Type B pancreatic cell (in vitro differentiated cells): Measurements from ENCODE around the gene SCARB1. TPM values are rescaled to one million over a fixed set of nuclear protein-coding genes. Genes with fewer than 3 reads are reported as not detected.

Source experiments
- DNase-seq: peaks from one replicate; pipeline ENCODE4 v3.0.0; 2021; ENCODE audit warnings: mixed read lengths; ENCODE audit not compliant: unreplicated experiment; ENCODE audit errors: extremely low spot score
- H3K27ac Mint-ChIP-seq: 2 replicates; pipeline ENCODE4 v1.8.0; 2021; ENCODE audit warnings: mild to moderate bottlenecking, mixed read lengths
- H3K27me3 Mint-ChIP-seq: 2 replicates; pipeline ENCODE4 v1.8.0; 2021; ENCODE audit warnings: mixed read lengths
- H3K36me3 Mint-ChIP-seq: 2 replicates; pipeline ENCODE4 v1.8.0; 2021; ENCODE audit warnings: mixed read lengths
- H3K4me1 Mint-ChIP-seq: one replicate; pipeline ENCODE4 v1.8.0; 2021; ENCODE audit warnings: mixed read lengths; ENCODE audit not compliant: unreplicated experiment
- H3K4me3 Mint-ChIP-seq: 2 replicates; pipeline ENCODE4 v1.8.0; 2021; ENCODE audit warnings: mild to moderate bottlenecking, mixed read lengths
- H3K9me3 Mint-ChIP-seq: 2 replicates; pipeline ENCODE4 v1.8.0; 2021; ENCODE audit warnings: mixed read lengths
- total RNA-seq: library from RNA; stranded (reverse); gene quantifications from 2 replicates; pipeline ENCODE4 v1.2.1, GENCODE V29; 2021; ENCODE audit warnings: low replicate concordance
- TF ChIP-seq, protein P1 (sequence below): fragments of 200-600 bp; sonication (generic); conservative IDR thresholded peaks from 2 replicates; pipeline ENCODE4 v1.5.0; 2021; ENCODE audit warnings: antibody characterized with exemption, mild to moderate bottlenecking

SCARB1 gene
- total RNA-seq, 1 donor from 2014 or later = 23.4 TPM

DNA sequence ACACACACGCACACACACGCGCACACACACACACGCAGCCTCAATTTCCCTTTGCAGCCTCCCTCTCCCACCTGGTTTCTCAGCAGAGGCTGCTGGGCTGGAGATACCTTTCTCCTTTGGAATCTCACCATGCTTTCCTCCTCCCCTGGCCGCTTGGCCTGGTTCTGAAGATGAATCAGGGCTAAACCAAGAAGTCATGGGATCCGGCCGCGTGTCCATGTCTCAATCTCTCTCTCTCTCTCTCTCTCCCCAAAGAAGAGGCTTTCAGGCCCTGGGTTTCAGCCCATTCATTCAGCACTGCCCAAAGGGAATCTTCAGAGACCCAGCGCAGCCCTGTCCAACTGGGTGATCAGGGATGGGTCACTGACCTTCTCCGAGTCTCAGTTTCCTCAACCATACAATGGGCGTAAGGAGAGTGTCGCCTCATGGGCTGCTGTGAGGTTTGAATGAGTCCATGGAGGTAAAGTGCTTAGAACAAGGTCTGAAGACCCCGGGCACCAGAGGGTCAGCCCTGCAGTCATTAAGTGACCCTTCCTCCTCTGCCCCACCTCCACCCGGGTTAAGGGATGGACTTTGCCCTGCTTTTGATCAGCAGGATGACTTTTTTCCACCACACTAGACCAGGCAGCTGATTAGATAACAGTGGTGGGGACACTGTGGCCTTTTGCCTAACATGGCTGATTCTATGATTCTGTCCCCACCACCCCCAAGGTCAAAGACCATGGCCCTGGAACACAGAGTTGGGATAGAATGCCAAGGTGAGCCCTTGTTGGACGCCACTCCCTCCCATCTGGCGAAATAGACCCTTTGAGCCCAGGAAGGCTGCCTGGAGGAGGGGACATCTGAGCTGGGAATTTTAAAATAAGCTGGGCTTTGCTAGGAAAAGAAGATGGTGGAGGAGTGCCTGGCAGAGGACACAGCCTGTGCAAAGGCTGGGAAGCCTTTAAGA is 42.1 kb downstream of the SCARB1 start:
- H3K27me3 Mint-ChIP-seq = no peaks in the 10 kb centered on the region
- peaks cover 4% of the 10 kb centered on the region for H3K4me1 Mint-ChIP-seq
- no peaks in the 10 kb centered on the region for H3K9me3 Mint-ChIP-seq
- no peak overlapping the region for H3K27ac Mint-ChIP-seq
- TF ChIP-seq, protein P1, sequence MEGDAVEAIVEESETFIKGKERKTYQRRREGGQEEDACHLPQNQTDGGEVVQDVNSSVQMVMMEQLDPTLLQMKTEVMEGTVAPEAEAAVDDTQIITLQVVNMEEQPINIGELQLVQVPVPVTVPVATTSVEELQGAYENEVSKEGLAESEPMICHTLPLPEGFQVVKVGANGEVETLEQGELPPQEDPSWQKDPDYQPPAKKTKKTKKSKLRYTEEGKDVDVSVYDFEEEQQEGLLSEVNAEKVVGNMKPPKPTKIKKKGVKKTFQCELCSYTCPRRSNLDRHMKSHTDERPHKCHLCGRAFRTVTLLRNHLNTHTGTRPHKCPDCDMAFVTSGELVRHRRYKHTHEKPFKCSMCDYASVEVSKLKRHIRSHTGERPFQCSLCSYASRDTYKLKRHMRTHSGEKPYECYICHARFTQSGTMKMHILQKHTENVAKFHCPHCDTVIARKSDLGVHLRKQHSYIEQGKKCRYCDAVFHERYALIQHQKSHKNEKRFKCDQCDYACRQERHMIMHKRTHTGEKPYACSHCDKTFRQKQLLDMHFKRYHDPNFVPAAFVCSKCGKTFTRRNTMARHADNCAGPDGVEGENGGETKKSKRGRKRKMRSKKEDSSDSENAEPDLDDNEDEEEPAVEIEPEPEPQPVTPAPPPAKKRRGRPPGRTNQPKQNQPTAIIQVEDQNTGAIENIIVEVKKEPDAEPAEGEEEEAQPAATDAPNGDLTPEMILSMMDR = no peak
- DNase-seq = no peak
- no peak overlapping the region for H3K4me3 Mint-ChIP-seq
- no peaks in the 10 kb centered on the region for H3K36me3 Mint-ChIP-seq

DNA sequence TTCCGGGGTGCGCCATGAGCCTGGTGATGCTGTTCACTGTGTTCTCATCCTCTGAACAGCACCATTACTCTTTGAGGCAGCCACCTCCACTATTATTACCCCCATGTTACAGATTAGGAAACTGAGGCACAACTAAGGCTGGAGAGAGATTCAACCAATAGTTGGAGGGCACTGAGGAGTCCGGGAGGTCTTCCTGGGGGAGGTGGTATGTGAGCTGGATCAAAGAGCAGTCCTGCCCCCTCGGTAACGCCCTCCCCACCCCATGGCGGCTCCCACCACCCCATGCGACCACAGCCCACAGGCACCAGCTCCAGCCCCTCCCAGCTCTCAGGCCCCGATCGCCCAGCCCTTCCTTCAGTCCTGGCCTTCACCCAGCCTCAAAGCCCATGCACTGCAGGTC is 43.5 kb downstream of the SCARB1 start:
- no peak for DNase-seq
- TF ChIP-seq, protein P1 = no peak
- no peaks in the 10 kb centered on the region for H3K36me3 Mint-ChIP-seq
- H3K4me1 Mint-ChIP-seq = no peaks in the 10 kb centered on the region
- H3K9me3 Mint-ChIP-seq = no peaks in the 10 kb centered on the region
- no peaks in the 10 kb centered on the region for H3K27me3 Mint-ChIP-seq
- no peak overlapping the region for H3K27ac Mint-ChIP-seq
- H3K4me3 Mint-ChIP-seq = no peak overlapping the region

GRCh38 chr12:124819525-124819924 is 44.1 kb downstream of the SCARB1 start:
- no peak for DNase-seq
- TF ChIP-seq, protein P1 = no peak
- Mint-ChIP-seq H3K36me3 (no peaks in the 10 kb centered on the region), H3K9me3 (no peaks in the 10 kb centered on the region), H3K4me1 (no peaks in the 10 kb centered on the region), H3K27ac (no peak overlapping the region), H3K27me3 (no peaks in the 10 kb centered on the region), H3K4me3 (no peak overlapping the region)

- no peak overlapping the region for H3K27ac Mint-ChIP-seq
- H3K27me3 Mint-ChIP-seq = no peaks in the 10 kb centered on the region
- DNase-seq = no peak
- TF ChIP-seq, protein P1 = no peak
- H3K4me1 Mint-ChIP-seq = no peaks in the 10 kb centered on the region
- H3K36me3 Mint-ChIP-seq = no peaks in the 10 kb centered on the region
- H3K9me3 Mint-ChIP-seq = no peaks in the 10 kb centered on the region
- H3K4me3 Mint-ChIP-seq = no peak overlapping the region
Observed at GRCh38 chr12:124819080-124819479, 44.6 kb downstream of the SCARB1 start.

DNA sequence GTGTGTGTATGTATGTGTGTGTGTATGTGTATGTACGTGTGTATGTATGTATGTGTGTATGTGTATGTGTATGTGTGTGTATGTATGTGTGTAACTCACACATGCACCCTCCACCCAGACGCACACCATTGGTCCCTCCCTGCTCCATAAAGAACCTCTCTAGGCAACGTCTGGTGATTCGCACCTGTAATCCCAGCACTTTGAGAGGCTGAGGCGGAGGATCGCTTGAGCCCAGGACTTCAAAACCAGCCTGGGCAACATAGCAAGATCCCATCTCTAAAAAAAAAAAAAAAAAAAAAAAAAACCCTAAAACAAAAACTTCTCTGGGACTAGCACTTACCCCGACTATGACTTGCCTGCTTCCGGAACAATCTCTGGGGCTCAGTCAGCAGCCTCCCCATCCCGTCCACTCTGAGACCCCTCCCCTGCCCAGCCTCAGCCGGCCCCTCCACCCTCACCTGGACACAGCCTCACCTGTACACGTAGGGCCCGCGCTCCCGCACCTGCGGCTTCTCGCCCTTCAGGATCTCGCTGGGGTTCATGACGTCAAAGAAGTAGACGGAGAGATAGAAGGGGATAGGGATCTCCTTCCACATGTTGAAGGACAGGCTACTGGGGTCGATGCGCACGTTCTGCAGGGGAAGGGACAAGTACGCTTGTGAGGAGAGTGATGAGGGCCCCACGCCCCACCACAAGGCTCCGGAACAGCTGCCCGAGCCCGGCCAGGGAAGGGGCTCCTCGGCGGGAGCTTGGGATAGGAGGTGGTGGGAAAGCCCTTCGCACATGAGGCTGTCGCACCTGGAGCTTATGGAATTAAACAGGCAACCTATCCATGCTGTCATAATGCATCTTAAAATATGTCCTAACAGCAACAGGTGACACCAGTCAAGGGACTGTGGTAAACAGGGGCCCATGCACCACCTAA is 46.3 kb downstream of the SCARB1 start:
- no peaks in the 10 kb centered on the region for H3K27me3 Mint-ChIP-seq
- peaks cover 10% of the 10 kb centered on the region for H3K36me3 Mint-ChIP-seq
- no peak for DNase-seq
- no peaks in the 10 kb centered on the region for H3K4me1 Mint-ChIP-seq
- H3K9me3 Mint-ChIP-seq = no peaks in the 10 kb centered on the region
- no peak overlapping the region for H3K4me3 Mint-ChIP-seq
- TF ChIP-seq, protein P1 = no peak
- no peak overlapping the region for H3K27ac Mint-ChIP-seq
